ENCODE data around the gene RAB33A. TPM values are rescaled to one million over a fixed set of nuclear protein-coding genes. Genes with fewer than 3 reads are reported as not detected.

The RAB33A gene
- total and polyA plus RNA-seq, 9 of the 15 experiments (the other 6 are each of a cell fraction or from before 2014, with no cell fraction given), result 0.04 to 0.20 (median 0.06) TPM; not detected in 4

GRCh38 chrX:130165181-130165702 lies 6.5 kb upstream of the RAB33A start (continued):
- 0 out of 2 replicates have a peak, but pooled peaks have one; percentile 19 for TF ChIP-seq SAFB (IDR thresholded peaks at IDR 0.05; ENCODE audit: borderline replicate concordance, low read depth, low read length)
- no peak for TF ChIP-seq NONO (IDR thresholded peaks at IDR 0.05; ENCODE audit: low read depth in 2 of 2, low read length in 1 of 2)
- no peak for TF ChIP-seq DIDO1 (tag; IDR thresholded peaks at IDR 0.05; ENCODE audit: low read depth)
- TF ChIP-seq MGA (IDR thresholded peaks at IDR 0.05), result peak; percentile 82
- no peak for TF ChIP-seq HDAC8 (tag; IDR thresholded peaks at IDR 0.05)
- TF ChIP-seq KAT7 (CRISPR knock-in tag; IDR thresholded peaks at IDR 0.05; ENCODE audit: borderline replicate concordance), result peak; percentile 55; the same call in 1 of the 2 replicates
- TF ChIP-seq HMGXB4 (CRISPR knock-in tag; IDR thresholded peaks at IDR 0.05), result no peak
- TF ChIP-seq HDAC2 (IDR thresholded peaks at IDR 0.05), result no peak
- peak; percentile 64 for TF ChIP-seq TAF7 (tag; IDR thresholded peaks at IDR 0.05)
- no peak for TF ChIP-seq TOE1 (IDR thresholded peaks at IDR 0.05; ENCODE audit: borderline replicate concordance)
- no peak for TF ChIP-seq TOE1 (CRISPR knock-in tag; IDR thresholded peaks at IDR 0.05; ENCODE audit: borderline replicate concordance, low read depth)
- TF ChIP-seq MNT (conservative IDR thresholded peaks at IDR 0.05), result 0 out of 4 replicates have a peak, but pooled peaks of 1 of the 2 experiments have one; percentile 1

Measured in K562 (cell line).